Measurements from ENCODE around the gene CERS6.

DNA sequence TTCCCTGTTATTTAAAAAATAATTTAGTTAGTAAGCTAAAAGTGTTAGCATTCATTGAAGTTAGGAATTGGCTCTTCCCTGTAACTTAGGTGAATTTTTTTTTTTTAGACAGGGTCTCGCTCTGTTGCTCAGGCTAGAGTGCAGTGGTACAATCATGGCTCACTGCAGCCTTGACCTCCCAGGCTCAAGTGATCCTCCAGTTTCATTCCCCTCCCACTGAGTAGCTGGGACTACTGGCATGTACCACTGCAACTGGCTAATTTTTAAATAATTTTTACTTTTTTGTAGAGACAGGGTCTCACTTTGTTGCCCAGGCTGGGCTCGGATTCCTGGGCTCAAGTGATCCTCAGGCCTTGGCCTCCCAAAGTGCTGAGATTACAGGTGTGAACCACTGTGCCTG is 66.4 kb downstream of the CERS6 start:
- TF ChIP-seq, protein P1, sequence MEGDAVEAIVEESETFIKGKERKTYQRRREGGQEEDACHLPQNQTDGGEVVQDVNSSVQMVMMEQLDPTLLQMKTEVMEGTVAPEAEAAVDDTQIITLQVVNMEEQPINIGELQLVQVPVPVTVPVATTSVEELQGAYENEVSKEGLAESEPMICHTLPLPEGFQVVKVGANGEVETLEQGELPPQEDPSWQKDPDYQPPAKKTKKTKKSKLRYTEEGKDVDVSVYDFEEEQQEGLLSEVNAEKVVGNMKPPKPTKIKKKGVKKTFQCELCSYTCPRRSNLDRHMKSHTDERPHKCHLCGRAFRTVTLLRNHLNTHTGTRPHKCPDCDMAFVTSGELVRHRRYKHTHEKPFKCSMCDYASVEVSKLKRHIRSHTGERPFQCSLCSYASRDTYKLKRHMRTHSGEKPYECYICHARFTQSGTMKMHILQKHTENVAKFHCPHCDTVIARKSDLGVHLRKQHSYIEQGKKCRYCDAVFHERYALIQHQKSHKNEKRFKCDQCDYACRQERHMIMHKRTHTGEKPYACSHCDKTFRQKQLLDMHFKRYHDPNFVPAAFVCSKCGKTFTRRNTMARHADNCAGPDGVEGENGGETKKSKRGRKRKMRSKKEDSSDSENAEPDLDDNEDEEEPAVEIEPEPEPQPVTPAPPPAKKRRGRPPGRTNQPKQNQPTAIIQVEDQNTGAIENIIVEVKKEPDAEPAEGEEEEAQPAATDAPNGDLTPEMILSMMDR (IDR thresholded peaks at IDR 0.05), result no peak
- no peak for TF ChIP-seq POLR2A (IDR thresholded peaks at IDR 0.05)
